HS-27A (cell line): ENCODE data around the gene WWP2.

ENCODE experiments used
- DNase-seq: peaks from one replicate; pipeline ENCODE4 v3.0.0-alpha.2; 2012; ENCODE audit warnings: low read depth, missing footprints

Gene WWP2

DNA sequence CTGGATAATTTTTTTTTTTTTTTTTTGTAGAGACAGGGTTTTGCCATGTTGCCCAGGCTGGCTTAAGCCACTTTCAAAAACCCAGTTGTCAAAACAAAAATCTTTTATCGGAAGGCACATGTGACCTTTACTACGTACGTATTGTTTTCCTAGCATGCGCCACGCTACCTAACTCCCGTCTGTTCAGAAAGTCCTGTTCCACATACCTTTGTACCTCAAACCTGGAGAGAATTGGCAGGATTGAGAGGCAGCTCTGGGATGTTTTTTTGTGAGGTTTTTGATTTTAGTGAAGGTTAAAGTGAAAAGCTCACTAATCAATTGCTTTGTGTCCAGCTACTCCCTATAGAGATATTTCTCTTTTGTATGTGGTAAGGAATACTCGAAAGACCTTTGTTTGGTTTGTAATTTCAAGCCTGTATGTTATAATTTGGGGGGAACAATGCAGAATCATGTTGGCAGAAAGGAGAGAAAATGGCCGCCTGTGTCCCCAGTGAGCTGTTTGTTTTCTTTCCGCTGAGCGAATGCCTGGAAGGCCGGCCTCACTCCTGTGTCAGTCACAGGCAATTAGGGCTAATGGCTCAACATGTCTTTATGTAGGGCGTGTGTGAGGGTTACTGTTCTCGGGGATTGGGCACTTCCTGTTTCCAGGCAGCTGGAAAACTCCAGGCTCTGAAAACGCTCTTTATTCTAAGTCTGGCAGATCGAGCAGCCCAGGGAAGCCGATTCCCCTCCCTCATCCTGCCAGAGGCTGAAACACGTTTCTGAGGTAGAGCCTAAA, 128.2 kb downstream of the WWP2 start:
- no peak for DNase-seq

DNA sequence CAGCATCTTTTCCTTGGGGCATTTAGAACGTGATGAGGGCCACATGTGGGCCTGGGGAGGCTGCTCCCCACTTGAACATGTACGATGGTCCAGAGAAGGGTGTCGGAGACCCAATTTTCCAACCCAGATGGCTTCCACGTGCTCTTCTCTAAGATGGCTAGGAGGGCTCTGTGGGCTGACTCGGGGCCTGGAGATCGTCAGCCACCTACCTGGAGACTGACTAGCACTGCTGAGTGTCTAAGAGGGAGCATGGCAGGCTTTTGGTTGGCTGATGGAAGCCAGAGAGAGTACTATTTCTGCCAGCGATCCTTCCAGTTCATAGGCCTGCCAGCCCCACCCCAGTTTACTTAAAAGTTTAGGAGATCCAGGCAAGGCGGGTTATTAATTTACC, 128.8 kb downstream of the WWP2 start:
- no peak for DNase-seq

DNA sequence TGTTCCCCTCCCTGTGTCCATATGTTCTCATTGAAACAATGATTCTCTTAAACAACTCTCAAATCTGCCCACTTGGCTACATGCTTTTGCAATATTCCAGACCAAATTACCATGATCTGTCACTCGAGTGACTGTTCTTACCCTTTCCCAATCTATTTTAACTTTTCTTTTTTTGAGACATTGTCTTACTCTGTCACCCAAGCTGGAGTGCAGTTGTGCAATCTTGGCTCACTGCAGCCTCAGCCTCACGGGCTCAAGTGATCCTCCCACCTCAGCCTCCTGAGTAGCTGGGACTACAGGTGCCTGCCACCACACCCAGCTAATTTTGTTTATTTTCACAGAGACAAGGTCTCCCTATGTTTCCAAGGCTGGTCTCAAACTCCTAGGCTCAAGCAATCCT, 130.2 kb downstream of the WWP2 start:
- no peak for DNase-seq

DNA sequence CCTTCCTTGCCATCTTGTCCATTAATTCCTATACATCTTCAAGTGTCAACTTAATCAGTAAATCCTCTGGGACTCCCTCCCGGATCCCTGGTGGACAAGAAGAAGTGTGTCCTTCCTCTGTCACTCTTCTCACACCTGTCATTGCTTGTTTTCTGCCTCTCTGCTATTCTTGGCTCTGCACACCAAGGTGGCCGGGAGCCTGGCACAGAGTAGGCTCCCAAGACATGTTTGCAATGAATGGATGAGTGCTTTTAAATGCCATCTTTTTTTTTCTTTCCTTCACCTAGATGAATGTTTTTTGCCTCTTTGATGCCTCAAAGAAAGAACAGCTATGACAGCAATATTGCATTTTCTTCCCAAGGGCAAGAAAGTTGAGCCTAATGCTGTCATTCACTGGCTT, 131.0 kb downstream of the WWP2 start:
- DNase-seq: no peak

DNA sequence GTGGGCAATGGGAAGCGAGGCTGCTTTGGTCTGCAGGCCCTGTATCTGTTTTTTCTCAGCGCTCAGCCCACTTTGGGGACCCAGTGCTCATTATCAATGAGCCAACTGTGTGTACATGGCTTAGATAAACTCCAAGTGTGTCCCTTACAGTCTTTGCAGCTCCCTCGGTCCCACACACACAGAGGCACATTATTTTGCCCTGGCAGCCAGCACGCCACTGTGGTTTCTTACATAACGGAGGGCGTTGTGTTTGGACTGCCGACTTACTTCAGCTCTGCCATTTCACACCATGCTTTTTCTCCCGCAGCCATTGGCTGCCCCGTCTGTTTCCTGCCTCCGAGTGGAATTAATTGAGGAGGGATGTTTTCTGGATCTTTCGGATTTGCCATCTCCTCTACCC, 132.5 kb downstream of the WWP2 start:
- DNase-seq: no peak

DNA sequence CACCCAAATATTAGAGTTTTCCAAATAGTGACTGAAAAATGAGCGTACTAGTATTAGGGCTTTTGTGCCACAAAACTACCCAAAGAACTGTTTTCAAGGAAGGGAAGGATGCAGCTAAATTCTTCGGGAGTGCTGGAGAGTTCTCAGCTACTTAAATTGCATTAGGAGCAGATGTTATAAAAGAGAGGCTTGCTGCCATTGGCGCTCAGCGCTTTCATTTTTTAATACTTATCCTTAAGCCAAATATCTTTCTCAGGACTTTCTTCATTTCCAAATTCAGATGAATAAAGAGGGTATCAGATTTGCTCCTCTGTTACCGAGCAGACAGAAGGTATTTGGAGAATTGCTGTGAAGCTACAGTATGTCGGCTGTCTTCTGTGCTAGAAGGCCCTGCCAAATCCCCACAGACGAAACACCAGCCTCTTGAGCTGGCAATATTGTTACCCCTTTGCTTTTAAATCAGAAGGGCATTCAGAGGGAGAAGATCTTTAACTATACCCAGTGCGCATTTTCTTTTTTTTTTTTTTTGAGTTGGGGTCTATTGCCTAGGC, 141.8 kb downstream of the WWP2 start:
- no peak for DNase-seq

DNA sequence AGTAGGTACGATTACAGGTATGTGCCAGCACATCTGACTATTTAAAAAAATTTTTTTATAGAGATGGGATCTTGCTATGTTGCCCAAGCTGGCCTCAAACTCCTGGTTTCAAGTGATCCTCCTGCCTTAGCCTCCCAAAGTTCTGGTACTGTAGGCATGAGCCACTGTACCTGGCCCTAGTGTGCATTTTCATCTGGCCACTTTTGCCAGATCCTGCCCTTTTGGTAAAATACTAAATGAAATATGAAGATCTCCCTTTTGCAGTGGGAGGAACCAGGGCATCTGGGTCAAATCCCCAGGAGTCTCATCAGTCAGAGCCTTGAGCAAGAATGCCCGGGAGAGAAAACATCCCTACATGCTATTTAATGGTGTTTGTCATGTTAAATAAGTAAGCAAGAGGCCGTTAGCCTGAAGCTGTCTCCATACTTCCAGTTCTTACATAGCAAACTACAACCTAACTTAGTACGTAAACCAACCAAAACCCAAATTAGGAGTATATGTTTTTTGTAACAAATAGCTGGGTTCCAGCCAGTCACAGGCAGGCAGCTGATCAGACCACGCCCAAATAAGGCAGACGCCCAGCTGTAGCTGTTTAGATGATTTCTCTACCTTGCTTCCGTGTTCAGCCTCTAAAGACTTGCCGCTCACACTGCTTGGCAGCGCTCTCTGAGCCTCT, 142.5 kb downstream of the WWP2 start:
- DNase-seq: no peak

DNA sequence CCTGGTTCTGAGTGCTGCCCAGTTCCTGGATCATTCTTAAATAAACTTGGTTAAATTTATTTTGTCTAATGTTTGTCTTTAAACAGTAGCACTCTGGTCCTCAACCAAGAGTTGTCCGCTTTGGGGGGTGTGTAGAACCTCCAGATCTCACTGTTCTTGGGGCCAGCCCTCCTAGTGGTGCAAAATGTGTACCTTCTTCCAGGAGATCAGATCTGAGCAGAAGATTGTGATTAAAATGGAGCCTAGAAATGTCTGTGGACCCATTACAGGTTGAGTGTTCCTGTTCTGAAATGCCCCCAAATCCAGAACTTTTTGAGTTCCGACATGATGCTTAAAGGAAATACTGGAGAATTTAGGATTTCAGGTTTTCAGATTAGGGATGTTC, 143.0 kb downstream of the WWP2 start:
- DNase-seq: no peak

DNA sequence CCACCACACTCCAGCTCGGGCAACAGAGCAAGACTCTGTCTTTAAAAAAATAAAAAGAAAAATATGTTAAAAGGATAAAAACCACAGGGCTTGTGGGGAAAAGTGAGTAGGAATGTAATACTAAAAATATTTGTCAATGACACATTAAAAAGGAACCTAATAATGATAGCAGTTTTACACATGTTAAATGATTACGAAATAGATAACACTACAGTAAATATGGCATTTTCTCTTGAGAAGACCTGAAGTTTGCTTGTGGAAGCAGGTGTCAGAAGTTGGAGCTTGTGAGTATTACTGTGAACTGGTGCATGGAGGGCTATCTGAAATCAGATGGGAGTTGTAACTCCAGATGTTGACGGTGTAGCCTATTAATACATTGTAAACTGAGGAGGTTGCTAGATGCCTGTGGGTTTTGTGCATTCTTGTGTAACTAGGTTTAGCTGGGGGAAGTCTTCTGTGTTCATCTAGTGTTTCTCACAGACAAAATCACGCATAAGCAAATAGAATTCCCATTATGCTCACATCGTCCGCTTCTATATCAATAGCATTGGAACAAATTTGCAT, 144.8 kb downstream of the WWP2 start:
- DNase-seq: peak; percentile 72

DNA sequence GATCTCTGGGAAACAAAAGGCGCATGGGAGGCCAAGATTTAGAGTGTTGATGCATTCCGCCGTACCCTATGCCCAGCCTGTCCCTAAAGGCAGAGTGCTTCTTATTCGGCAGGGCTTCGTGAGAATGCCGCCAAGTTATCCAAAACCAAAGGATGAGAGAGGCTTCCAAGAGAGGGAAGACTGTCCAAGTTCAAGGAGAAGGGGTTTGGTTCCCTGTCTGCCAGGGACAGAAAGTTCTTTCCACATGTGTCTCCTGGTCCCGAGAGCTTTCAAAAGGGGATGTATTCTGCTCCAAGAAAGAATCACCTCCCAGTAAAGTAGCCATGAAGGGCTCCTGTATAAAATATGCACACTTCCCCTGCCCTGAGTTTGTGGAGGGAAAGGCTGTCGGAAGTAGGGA, 146.9 kb downstream of the WWP2 start:
- DNase-seq: no peak

DNA sequence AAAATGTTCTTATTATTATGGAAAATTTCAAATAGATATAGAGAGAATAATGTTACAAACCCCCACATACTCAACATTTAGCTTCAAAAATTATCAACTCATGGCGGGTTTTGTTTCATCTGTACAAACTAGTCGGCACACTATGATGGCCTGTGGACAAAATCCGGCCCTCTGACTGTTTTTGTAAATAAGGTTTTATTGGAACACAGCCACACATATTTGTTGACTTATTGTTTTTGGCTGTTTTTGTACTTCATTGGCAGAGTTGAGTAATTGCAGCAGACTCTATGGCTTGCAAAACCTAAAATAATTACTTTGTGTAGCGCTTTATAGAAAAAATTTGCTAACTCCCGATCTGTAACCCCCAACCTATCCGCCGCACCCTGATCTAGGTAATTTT, 147.6 kb downstream of the WWP2 start:
- no peak for DNase-seq

DNA sequence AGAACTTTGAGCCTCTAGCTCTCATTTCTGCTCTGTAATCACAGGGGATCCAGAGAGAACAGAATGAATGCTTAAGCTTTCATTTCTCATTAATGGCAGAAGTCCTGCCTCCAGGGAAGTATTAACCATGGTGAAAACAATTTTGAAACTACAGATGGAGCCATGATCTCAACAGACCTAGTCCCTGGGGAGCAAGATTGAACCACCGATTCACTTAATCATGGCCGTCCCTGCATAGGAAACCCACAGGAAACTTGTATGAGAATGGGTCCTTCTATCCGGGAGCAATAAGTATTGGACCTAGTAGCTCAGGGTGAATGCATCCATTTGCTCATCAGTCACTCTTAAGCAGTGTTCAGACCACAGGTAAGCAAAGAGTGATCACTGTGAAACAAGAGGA, 148.8 kb downstream of the WWP2 start:
- DNase-seq: no peak

DNA sequence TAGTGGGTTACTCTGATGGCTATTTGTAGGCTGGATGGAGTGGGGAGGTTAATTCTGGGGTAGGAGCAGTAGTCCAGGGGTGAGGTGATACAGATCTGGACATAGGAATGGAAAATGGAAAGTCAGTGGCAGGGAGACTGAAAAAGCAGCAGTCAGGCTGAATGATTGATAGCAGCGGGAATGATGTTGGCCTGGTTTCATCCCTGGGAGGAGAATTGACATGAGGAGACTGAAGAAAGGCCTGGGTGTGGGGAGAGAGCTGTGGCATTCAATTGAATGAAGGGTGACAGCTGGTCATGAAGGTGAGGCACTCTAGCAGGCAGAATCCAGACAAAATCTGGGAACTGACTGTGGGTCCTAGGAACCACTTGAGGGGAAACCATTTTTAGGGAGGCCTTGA, 154.3 kb downstream of the WWP2 start:
- DNase-seq: no peak

DNA sequence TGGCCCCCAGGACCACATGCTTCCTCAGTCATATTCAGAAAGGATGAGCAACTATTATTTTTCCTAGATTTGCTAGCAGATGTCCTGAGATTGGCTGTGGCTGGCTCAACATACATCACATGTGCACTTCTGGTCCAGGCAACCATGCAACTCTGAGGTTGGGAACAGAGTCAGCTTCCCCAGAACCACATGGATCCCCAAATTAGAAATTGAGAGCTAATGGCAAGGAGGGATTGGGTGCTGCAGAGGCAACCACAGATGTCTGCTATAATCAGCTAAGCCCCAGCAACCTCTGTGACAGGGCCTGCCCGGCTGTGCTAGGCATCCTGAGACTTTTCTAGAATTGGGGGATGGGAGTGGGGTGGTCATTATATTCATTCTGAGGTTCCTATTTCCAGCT, 155.2 kb downstream of the WWP2 start:
- no peak for DNase-seq

DNA sequence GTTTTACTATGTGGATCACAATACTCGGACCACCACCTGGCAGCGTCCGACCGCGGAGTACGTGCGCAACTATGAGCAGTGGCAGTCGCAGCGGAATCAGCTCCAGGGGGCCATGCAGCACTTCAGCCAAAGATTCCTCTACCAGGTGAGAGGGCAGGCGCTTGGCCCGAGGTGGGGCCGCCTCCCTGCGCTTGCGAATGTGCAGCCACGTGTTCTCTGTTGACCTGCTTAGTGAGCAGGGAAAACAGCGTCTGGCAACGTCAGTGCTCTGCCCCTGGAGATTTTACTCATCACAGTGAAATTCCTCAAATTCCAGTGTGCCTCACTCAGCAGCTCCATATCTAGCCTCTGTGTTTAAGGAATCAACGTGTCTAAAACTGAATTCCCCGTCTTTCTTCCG, 155.6 kb downstream of the WWP2 start:
- DNase-seq: peak; percentile 95

DNA sequence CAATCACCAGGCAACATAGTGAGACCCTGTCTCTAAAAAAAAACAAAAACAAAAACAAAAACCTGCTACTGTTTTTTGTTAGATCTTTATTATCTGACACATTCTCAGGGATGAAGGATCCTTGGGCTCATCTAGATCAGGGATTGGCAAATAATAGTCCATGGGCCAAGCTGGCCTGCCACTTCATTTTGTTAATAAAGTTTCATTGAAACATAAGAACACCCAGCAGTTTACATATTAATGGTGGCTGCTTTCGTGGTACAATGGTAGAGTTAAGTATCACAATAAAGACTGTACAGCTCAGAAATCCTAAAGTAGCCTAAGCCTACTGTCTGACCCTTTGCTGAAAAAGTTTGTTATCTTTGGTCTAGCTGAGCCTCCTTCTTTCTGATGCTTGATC, 156.1 kb downstream of the WWP2 start:
- DNase-seq: no peak

DNA sequence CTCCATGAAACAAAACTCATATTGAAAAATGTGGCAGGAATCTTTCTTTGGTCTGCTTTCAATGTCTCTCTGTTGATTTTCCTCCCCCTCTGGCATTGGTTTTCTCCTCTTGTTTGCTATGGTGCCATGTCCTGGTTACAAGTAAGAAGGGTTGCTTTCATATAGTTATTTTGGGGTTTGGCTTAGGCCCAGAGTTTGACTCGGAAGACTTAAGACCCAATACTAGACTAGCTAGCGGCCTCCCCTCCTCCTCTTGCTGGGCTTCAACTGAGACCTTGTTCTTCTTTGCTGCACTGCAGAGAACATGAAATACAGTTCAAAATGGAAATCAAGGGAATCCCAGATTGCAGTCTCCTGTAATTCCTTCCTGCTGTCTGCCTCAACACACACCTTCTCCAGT, 159.0 kb downstream of the WWP2 start:
- no peak for DNase-seq

DNA sequence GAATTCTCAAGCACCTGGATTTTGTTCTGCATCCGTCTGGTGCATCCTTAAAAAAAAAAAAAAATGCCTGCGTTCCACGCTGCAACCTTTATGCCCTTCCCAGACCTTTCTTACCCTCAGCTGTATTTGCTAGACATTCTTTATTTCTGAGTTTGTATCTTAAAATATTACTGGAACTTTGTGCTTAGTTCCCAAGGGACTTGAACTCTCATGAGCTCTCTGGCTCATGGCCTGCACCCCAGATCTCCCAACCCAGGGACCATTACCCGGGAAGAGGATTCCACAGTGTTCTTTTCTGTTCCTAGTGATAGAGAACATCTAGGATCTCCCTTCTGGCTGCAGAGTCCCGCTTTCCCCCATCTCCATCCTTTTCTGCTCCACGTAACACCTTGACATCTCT, 160.1 kb downstream of the WWP2 start:
- peak; percentile 52 for DNase-seq

DNA sequence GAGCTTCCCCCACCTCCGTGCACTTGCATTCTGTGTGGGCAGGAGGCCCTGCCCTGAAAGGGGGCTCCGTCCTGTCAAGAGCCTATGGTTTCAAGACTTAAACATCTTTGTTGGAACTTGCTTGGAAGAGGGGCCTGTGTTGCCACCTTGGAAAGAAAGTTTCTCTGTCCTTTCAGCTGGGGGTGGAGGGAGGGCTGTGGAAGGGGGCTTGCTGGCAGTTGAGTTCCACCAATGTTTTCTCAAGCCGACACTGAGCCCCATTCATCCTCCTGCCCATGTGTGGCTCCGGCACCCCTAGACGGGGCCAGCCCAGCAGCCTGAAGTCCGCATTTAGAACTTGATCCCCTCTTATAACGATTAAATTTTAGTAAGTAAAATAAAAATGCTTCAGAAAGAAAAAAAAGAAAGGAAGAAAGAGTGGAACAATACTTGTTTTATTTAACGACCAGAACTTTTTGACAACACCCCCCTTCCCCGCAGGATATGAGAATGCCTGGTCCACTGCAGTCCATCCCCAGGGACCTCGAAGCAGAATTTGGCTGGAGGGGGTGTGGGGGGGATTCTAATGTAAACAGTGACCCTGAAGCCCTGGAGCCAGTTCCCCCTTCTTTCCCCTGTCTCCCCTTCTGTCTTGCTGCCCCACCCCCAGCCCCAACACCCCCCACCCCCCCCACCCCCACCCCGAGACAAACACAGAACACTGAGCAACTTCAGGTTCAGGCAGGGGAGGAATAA, 162.1 kb downstream of the WWP2 start:
- no peak for DNase-seq

DNA sequence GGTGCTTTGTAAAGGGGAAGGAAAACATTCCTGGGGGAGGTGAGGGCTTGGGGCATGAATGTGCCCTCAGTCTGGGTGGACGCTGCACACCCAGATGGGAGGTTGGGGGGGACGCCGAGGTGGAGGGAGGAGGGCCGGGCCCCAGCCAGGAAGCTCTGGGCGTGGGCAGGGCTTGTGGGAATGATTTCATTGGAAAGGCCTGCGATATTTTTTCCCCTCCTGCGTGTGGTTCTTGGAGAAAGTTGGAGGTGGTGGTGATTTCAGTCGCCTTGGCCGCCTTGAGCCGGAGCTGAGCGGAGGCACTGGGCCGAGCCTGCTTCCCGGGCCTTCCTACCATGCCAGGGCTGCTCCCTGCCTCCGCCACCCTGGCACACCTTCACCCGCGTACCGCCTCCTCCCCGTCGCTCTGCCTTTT, 162.7 kb downstream of the WWP2 start:
- peak; percentile 57 for DNase-seq

DNA sequence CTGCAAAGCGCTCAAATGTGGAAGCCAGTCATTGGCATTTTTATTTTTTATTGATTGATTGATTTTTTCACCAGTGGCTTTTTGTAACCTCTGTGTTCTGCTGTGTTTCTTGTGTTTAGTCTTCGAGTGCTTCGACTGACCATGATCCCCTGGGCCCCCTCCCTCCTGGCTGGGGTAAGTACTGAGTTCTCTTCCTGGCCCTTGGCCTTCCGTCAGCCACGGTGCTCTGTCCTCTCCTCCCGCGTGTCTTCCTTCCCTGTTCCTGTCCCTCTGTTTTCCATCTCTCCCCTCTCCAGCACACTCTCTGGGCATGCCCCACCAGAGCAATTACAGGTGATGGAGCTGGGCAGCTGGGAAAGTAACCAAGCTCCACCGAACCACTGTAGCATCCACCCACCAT, 163.2 kb downstream of the WWP2 start:
- DNase-seq: no peak

DNA sequence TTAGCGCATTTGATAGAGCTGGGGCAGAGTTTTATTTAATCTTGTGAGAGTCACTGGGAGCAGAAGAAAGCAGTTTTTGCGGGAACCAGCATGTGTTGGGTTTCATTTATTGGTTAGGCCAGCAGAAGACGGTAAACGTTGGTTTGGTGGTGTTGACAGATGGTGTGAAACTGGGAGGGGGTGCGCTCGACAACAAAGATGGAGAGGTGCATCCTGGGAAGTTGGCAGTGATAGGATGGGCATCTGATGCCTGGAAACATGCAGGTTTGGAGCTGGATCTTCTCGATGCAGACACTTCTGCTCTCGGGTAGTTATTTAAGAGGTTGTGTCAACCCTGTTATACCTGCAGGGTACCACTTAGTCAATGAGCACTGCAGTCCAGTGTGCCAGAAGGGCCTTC, 164.1 kb downstream of the WWP2 start:
- no peak for DNase-seq
